GM12878 (cell line): Measurements from ENCODE around the gene SNRK. TPM values are rescaled to one million over a fixed set of nuclear protein-coding genes. Genes with fewer than 3 reads are reported as not detected.

Source experiments
- ATAC-seq: fragments of 200-7000 bp; cut with Tn5 transposase; 3 replicates; pipeline ENCODE4 v1.9.1; 2020; ENCODE audit warnings: mild to moderate bottlenecking, moderate library complexity
- BruUV-seq: library from RNA; stranded (reverse); fragments of 400-500 nt; replicated peaks from 2 replicates; lab custom pipeline; 2021; lab: Mats Ljungman, UMichigan
- CTCF ChIA-PET: fragments of 300-600 bp; sonication (Branson Sonifier 250); formaldehyde crosslinking; extraction: SDS; loops from one replicate; lab custom pipeline; 2021; ENCODE audit warnings: inconsistent platforms; lab: Yijun Ruan, JAX
- POLR2A ChIA-PET: fragments of 350-600 bp; formaldehyde crosslinking; extraction: SDS; loops from one replicate; lab custom pipeline; 2021; ENCODE audit warnings: inconsistent platforms; lab: Charles Lee
- RAD21 ChIA-PET: fragments of 300-600 bp; sonication (Branson Sonifier 250); formaldehyde crosslinking; loops from one replicate; lab custom pipeline; 2023; ENCODE audit warnings: antibody characterized with exemption; ENCODE audit not compliant: unreplicated experiment; lab: Charles Lee
- SMC1A ChIA-PET: fragments of 300-600 bp; sonication (Branson Sonifier 250); formaldehyde crosslinking; loops from one replicate; lab custom pipeline; 2023; ENCODE audit not compliant: unreplicated experiment, uncharacterized antibody; lab: Charles Lee
- DNase-seq: peaks from one replicate; pipeline ENCODE4 v3.0.0-alpha.2; 2011; ENCODE audit warnings: low read depth, low spot score
- FAIRE-seq: peaks from 3 replicates; lab custom pipeline; 2011; peaks lifted over from hg19 to GRCh38; lab: Jason Lieb, UNC
- H2AFZ ChIP-seq: 2 replicates; pipeline ENCODE4 v1.6.0; 2011; ENCODE audit warnings: low read depth, low read length, control low read depth; ENCODE audit not compliant: control insufficient read depth
- H3K27ac ChIP-seq: 2 replicates; pipeline ENCODE4 v1.5.1; 2011; ENCODE audit warnings: control low read depth; ENCODE audit not compliant: control insufficient read depth, insufficient read depth
- H3K27me3 ChIP-seq, 2 experiments: replicated peaks in 1 of 2; 2 replicates each; pipeline versions ENCODE4 v1.6.0 to v1.6.1; 2011; ENCODE audit warnings: low read length in 1 of 2; ENCODE audit not compliant: control insufficient read depth in 2 of 2, insufficient read depth in 2 of 2
- H3K36me3 ChIP-seq, 2 experiments: 2 replicates each; pipeline ENCODE4 v1.5.1; 2011; ENCODE audit warnings: low read length in 1 of 2; ENCODE audit not compliant: control insufficient read depth in 2 of 2, insufficient read depth in 2 of 2
- H3K4me1 ChIP-seq: 2 replicates; pipeline ENCODE4 v1.6.1; 2011; ENCODE audit warnings: mild to moderate bottlenecking, low read length, moderate library complexity, mixed read lengths; ENCODE audit not compliant: control insufficient read depth, insufficient read depth
- H3K4me2 ChIP-seq: 2 replicates; pipeline ENCODE4 v1.6.0; 2011; ENCODE audit warnings: control low read depth; ENCODE audit not compliant: control insufficient read depth, insufficient read depth
- H3K4me3 ChIP-seq: fragments of 200-600 bp; sonication (generic); 2 replicates; pipeline ENCODE4 v1.5.1; 2016
- H3K79me2 ChIP-seq: 2 replicates; pipeline ENCODE4 v1.6.0; 2011; ENCODE audit warnings: low read length; ENCODE audit not compliant: control insufficient read depth, insufficient read depth
- H3K9ac ChIP-seq: 2 replicates; pipeline ENCODE4 v1.8.0; 2011; ENCODE audit warnings: low read length, control low read depth, mixed read lengths; ENCODE audit not compliant: control insufficient read depth, insufficient read depth
- H3K9me3 ChIP-seq: replicated peaks from 3 replicates; pipeline ENCODE4 v1.5.1; 2011; ENCODE audit warnings: mild to moderate bottlenecking, low read length; ENCODE audit not compliant: control insufficient read depth, insufficient read depth
- H4K20me1 ChIP-seq: 2 replicates; pipeline ENCODE4 v1.6.0; 2011; ENCODE audit not compliant: control insufficient read depth, insufficient read depth
- ETV6 ChIP-seq, 2 experiments: fragments of 450-650 bp in 1 of 2; IDR thresholded peaks in 1 of 2; conservative IDR thresholded peaks in 1 of 2; 2 replicates each; pipeline ENCODE4 v1.6.1; 2014; ENCODE audit warnings: antibody characterized with exemption in 1 of 2, borderline replicate concordance in 1 of 2, low read depth in 1 of 2, mild to moderate bottlenecking in 1 of 2, moderate library complexity in 1 of 2
- EZH2 ChIP-seq: IDR thresholded peaks from 2 replicates; pipeline ENCODE4 v1.6.1; 2012; ENCODE audit warnings: low read depth, mild to moderate bottlenecking, control low read depth, inconsistent platforms, low read length, borderline replicate concordance; ENCODE audit not compliant: control insufficient read depth
- NR2C2 ChIP-seq: IDR thresholded peaks from 2 replicates; pipeline ENCODE4 v1.6.1; 2011; ENCODE audit warnings: borderline replicate concordance, low read depth; ENCODE audit not compliant: control insufficient read depth, insufficient read length
- NR2F1 ChIP-seq: fragments of 450-650 bp; conservative IDR thresholded peaks from 2 replicates; pipeline ENCODE4 v1.6.1; 2017; ENCODE audit warnings: mild to moderate bottlenecking
- PAX8 ChIP-seq: fragments of 450-650 bp; IDR thresholded peaks from 2 replicates; pipeline ENCODE4 v1.6.1; 2017; ENCODE audit warnings: mild to moderate bottlenecking, moderate library complexity
- RBBP5 ChIP-seq: fragments of 200-600 bp; sonication (generic); conservative IDR thresholded peaks from 2 replicates; pipeline ENCODE4 v1.6.1; 2016
- RFX5 ChIP-seq: IDR thresholded peaks from 2 replicates; pipeline ENCODE4 v1.6.1; 2011; ENCODE audit warnings: low read depth, low read length, improper control_type of control experiment
- TBL1XR1 ChIP-seq: IDR thresholded peaks from 2 replicates; pipeline ENCODE4 v1.6.1; 2012; ENCODE audit warnings: low read depth, low read length, improper control_type of control experiment
- TCF7 ChIP-seq: IDR thresholded peaks from 2 replicates; pipeline ENCODE4 v1.6.1; 2014; ENCODE audit warnings: antibody characterized with exemption, borderline replicate concordance
- WGBS: methylation state at CpG from one replicate; pipeline ENCODE4 v1.1.6; 2016; ENCODE audit warnings: low lambda C conversion rate; ENCODE audit not compliant: insufficient replicate concordance, insufficient coverage; ENCODE audit errors: missing lambda C conversion rate; 5-methylcytosine and 5-hydroxymethylcytosine counted together
- in situ Hi-C: fragments of 300-500 bp; cut with MboI; formaldehyde crosslinking; loops from 9 replicates; pipeline ENCODE4 v1.14.3; 2018; ENCODE audit warnings: mixed read lengths
- intact Hi-C: fragments of 100-400 bp; cut with micrococcal nuclease; formaldehyde crosslinking; loops from one replicate; pipeline ENCODE4 v1.14.2; 2022; ENCODE audit not compliant: unreplicated experiment
- polyA plus RNA-seq, 11 experiments: library from polyadenylated mRNA; depleted of rRNA in 4 of 11; unstranded in 6 of 11; stranded (reverse) in 5 of 11; fragments of >200 nt; fragmentation: Nextera tagmentation in 4 of 11; fragmentation: Illumina TruSeq in 1 of 11; extraction: Ambion mirVana in 4 of 11; extraction: Trizol in 1 of 11; gene quantifications; 1 replicate in 1 of 11; 2 replicates in 10 of 11; pipeline versions ENCODE4 v1.2.1 to v1.2.3, GENCODE V29; 2011 to 2016; ENCODE audit warnings: inconsistent platforms in 2 of 11, missing spikeins in 2 of 11, low read depth in 1 of 11
- total RNA-seq, 4 experiments: library from RNA; depleted of rRNA in 3 of 4; stranded (reverse); fragments of >200 nt in 3 of 4; fragmentation: Illumina TruSeq in 1 of 4; extraction: Trizol in 1 of 4; gene quantifications; 2 replicates each; pipeline versions ENCODE4 v1.2.1 to v1.2.3, GENCODE V29; 2013 to 2021
- TF ChIP-seq, protein P1 (sequence below): fragments of 450-650 bp; IDR thresholded peaks from 2 replicates; pipeline ENCODE4 v1.6.1; 2017; ENCODE audit warnings: mild to moderate bottlenecking, moderate library complexity
- TF ChIP-seq, protein P2 (sequence below): fragments of 450-650 bp; IDR thresholded peaks from 2 replicates; pipeline ENCODE4 v1.6.1; 2017; ENCODE audit warnings: antibody characterized with exemption, mild to moderate bottlenecking, moderate library complexity
- TF ChIP-seq, protein P3 (sequence below): fragments of 450-650 bp; IDR thresholded peaks from 2 replicates; pipeline ENCODE4 v1.6.1; 2018; ENCODE audit warnings: mild to moderate bottlenecking, low read depth, moderate library complexity; ENCODE audit not compliant: partially characterized antibody
- TF ChIP-seq, protein P4 (sequence below): fragments of 450-650 bp; IDR thresholded peaks from 2 replicates; pipeline ENCODE4 v1.6.1; 2017; ENCODE audit warnings: low read depth, mild to moderate bottlenecking, moderate library complexity

SNRK gene
- total and polyA plus RNA-seq, 10 of the 15 experiments (the other 5 are each of a cell fraction or from before 2014, with no cell fraction given) = 1.6 to 12.1 (median 7.6) TPM

DNA sequence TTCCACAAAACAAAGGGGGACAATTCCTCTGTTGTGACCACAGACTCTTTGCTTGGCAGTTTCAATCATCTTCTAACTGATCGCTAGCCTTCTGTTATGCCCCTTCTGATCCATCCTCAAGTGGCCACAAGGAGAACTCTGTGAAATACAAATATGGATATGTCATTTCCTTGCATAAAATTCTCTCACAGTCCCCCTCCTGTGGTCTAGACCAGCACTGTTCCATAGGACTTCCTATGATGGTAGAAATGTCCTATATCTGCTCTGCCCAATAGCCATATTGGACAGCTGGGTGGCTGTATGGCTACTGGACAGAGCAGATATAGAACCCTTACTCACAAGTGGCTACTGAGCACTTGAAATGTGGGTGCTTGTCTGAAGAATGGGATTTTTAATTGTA, 25.9 kb upstream of the SNRK start:
- SMC1A ChIA-PET = no interaction called here
- intact Hi-C loops (no loop called here), in situ Hi-C loops (no loop called here)
- Histone ChIP-seq H4K20me1 (no peaks in the 10 kb centered on the region), H3K27me3 (no peaks in the 10 kb centered on the region), H3K9me3 (no peaks in the 10 kb centered on the region), H3K9ac (no peak overlapping the region), H3K4me1 (no peaks in the 10 kb centered on the region), H3K4me2 (no peak overlapping the region), H3K4me3 (no peak overlapping the region), H2AFZ (no peak overlapping the region), H3K36me3 (no peaks in the 10 kb centered on the region), H3K27ac (no peak overlapping the region), H3K79me2 (no peaks in the 10 kb centered on the region)
- POLR2A ChIA-PET = no interaction called here
- DNase-seq (no peak), FAIRE-seq (no peak), ATAC-seq (no peak)
- 91% methylated on average over 1 of the region's 1 CpG for WGBS
- RAD21 ChIA-PET = no interaction called here
- BruUV-seq = no TSS peak
- CTCF ChIA-PET = interaction anchor here (1.1 kb wide), 1 partner anchor 9 kb away, joined by 3 read pairs; no protein-coding TSS in a partner anchor
- no peak for TF ChIP-seq TBL1XR1
- no peak for TF ChIP-seq EZH2
- TF ChIP-seq NR2C2 = no peak
- TF ChIP-seq, protein P1, sequence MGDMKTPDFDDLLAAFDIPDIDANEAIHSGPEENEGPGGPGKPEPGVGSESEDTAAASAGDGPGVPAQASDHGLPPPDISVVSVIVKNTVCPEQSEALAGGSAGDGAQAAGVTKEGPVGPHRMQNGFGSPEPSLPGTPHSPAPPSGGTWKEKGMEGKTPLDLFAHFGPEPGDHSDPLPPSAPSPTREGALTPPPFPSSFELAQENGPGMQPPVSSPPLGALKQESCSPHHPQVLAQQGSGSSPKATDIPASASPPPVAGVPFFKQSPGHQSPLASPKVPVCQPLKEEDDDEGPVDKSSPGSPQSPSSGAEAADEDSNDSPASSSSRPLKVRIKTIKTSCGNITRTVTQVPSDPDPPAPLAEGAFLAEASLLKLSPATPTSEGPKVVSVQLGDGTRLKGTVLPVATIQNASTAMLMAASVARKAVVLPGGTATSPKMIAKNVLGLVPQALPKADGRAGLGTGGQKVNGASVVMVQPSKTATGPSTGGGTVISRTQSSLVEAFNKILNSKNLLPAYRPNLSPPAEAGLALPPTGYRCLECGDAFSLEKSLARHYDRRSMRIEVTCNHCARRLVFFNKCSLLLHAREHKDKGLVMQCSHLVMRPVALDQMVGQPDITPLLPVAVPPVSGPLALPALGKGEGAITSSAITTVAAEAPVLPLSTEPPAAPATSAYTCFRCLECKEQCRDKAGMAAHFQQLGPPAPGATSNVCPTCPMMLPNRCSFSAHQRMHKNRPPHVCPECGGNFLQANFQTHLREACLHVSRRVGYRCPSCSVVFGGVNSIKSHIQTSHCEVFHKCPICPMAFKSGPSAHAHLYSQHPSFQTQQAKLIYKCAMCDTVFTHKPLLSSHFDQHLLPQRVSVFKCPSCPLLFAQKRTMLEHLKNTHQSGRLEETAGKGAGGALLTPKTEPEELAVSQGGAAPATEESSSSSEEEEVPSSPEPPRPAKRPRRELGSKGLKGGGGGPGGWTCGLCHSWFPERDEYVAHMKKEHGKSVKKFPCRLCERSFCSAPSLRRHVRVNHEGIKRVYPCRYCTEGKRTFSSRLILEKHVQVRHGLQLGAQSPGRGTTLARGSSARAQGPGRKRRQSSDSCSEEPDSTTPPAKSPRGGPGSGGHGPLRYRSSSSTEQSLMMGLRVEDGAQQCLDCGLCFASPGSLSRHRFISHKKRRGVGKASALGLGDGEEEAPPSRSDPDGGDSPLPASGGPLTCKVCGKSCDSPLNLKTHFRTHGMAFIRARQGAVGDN = no peak
- no peak for TF ChIP-seq PAX8
- TF ChIP-seq ETV6 (conservative IDR thresholded peaks at IDR 0.05 in 1 of 2, IDR thresholded peaks at IDR 0.05 in 1 of 2; ENCODE audit: borderline replicate concordance in 1 of 2, low read depth in 1 of 2) = no peak
- no peak for TF ChIP-seq NR2F1
- TF ChIP-seq RBBP5 = no peak
- TF ChIP-seq, protein P2, sequence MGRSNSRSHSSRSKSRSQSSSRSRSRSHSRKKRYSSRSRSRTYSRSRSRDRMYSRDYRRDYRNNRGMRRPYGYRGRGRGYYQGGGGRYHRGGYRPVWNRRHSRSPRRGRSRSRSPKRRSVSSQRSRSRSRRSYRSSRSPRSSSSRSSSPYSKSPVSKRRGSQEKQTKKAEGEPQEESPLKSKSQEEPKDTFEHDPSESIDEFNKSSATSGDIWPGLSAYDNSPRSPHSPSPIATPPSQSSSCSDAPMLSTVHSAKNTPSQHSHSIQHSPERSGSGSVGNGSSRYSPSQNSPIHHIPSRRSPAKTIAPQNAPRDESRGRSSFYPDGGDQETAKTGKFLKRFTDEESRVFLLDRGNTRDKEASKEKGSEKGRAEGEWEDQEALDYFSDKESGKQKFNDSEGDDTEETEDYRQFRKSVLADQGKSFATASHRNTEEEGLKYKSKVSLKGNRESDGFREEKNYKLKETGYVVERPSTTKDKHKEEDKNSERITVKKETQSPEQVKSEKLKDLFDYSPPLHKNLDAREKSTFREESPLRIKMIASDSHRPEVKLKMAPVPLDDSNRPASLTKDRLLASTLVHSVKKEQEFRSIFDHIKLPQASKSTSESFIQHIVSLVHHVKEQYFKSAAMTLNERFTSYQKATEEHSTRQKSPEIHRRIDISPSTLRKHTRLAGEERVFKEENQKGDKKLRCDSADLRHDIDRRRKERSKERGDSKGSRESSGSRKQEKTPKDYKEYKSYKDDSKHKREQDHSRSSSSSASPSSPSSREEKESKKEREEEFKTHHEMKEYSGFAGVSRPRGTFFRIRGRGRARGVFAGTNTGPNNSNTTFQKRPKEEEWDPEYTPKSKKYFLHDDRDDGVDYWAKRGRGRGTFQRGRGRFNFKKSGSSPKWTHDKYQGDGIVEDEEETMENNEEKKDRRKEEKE = no peak
- no peak for TF ChIP-seq TCF7
- no peak for TF ChIP-seq RFX5
- TF ChIP-seq, protein P3, sequence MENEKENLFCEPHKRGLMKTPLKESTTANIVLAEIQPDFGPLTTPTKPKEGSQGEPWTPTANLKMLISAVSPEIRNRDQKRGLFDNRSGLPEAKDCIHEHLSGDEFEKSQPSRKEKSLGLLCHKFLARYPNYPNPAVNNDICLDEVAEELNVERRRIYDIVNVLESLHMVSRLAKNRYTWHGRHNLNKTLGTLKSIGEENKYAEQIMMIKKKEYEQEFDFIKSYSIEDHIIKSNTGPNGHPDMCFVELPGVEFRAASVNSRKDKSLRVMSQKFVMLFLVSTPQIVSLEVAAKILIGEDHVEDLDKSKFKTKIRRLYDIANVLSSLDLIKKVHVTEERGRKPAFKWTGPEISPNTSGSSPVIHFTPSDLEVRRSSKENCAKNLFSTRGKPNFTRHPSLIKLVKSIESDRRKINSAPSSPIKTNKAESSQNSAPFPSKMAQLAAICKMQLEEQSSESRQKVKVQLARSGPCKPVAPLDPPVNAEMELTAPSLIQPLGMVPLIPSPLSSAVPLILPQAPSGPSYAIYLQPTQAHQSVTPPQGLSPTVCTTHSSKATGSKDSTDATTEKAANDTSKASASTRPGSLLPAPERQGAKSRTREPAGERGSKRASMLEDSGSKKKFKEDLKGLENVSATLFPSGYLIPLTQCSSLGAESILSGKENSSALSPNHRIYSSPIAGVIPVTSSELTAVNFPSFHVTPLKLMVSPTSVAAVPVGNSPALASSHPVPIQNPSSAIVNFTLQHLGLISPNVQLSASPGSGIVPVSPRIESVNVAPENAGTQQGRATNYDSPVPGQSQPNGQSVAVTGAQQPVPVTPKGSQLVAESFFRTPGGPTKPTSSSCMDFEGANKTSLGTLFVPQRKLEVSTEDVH = no peak
- TF ChIP-seq, protein P4, sequence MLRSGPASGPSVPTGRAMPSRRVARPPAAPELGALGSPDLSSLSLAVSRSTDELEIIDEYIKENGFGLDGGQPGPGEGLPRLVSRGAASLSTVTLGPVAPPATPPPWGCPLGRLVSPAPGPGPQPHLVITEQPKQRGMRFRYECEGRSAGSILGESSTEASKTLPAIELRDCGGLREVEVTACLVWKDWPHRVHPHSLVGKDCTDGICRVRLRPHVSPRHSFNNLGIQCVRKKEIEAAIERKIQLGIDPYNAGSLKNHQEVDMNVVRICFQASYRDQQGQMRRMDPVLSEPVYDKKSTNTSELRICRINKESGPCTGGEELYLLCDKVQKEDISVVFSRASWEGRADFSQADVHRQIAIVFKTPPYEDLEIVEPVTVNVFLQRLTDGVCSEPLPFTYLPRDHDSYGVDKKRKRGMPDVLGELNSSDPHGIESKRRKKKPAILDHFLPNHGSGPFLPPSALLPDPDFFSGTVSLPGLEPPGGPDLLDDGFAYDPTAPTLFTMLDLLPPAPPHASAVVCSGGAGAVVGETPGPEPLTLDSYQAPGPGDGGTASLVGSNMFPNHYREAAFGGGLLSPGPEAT = no peak
